SK-N-SH (cell line): ENCODE data around the gene MAPRE2.

Source experiments
- JUND ChIP-seq: IDR thresholded peaks from 2 replicates; pipeline ENCODE4 v1.4.0; 2012
- TAF1 ChIP-seq: IDR thresholded peaks from 2 replicates; pipeline ENCODE4 v1.6.1; 2012; ENCODE audit warnings: low read depth, mild to moderate bottlenecking, low read length, moderate library complexity, borderline replicate concordance
- TF ChIP-seq, protein P1 (sequence below): fragments of 200-600 bp; sonication (generic); IDR thresholded peaks from 2 replicates; pipeline ENCODE4 v1.6.1; 2017; ENCODE audit warnings: antibody characterized with exemption, mild to moderate bottlenecking, moderate library complexity

DNA sequence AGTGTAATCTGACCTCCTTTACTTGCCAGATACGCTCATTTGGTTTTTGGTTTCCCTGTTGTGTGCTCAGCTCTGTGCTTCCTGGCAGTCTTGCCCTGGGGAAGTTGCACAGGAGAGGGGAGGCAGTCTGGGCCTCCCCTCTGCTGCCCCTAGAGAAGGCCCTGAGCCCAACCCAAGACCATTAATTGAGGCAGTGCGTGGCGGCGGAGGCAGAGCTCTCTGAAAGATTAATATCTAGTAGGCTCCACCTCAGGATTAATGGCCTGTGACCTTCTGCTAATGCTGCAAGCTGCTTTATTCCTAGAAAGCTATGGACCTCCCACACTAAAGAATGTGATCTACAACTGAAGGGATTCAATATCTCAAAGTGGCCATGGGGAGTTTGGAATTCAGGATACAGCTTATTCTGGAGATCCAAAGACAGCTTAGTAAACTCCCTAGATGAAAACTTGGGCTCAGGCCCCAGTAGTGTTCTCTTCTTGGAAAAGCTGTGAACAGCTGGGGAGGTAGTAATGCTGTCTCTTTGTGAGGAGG lies 41.4 kb upstream of the MAPRE2 start:
- TF ChIP-seq, protein P1, sequence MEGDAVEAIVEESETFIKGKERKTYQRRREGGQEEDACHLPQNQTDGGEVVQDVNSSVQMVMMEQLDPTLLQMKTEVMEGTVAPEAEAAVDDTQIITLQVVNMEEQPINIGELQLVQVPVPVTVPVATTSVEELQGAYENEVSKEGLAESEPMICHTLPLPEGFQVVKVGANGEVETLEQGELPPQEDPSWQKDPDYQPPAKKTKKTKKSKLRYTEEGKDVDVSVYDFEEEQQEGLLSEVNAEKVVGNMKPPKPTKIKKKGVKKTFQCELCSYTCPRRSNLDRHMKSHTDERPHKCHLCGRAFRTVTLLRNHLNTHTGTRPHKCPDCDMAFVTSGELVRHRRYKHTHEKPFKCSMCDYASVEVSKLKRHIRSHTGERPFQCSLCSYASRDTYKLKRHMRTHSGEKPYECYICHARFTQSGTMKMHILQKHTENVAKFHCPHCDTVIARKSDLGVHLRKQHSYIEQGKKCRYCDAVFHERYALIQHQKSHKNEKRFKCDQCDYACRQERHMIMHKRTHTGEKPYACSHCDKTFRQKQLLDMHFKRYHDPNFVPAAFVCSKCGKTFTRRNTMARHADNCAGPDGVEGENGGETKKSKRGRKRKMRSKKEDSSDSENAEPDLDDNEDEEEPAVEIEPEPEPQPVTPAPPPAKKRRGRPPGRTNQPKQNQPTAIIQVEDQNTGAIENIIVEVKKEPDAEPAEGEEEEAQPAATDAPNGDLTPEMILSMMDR = no peak
- TF ChIP-seq JUND = no peak
- no peak for TF ChIP-seq TAF1
